Astrocyte of the cerebellum (primary cell): ENCODE results near the gene ARHGEF40.

Experiments
- DNase-seq: peaks from one replicate; pipeline ENCODE4 v3.0.0-alpha.2; 2011; ENCODE audit warnings: low read depth
- H3K4me3 ChIP-seq: 2 replicates; pipeline ENCODE4 v1.5.1; 2011; ENCODE audit warnings: mild to moderate bottlenecking, low read depth, low read length, moderate library complexity
- CTCF ChIP-seq: IDR thresholded peaks from 2 replicates; pipeline ENCODE4 v1.5.1; 2012; ENCODE audit warnings: low read length, low read depth, moderate library complexity, mild to moderate bottlenecking; ENCODE audit errors: missing control alignments
- in situ Hi-C: cut with HindIII; loops from 2 replicates; pipeline ENCODE4 v1.10.0; 2017; ENCODE audit warnings: low sequenced_read_pairs

Gene ARHGEF40

GRCh38 chr14:21054768-21055145, 15.3 kb upstream of the ARHGEF40 start:
- in situ Hi-C loops = no loop called here
- no peak overlapping the region for H3K4me3 ChIP-seq
- no peak for TF ChIP-seq CTCF
- DNase-seq = no peak

GRCh38 chr14:21055432-21056117, 14.5 kb upstream of the ARHGEF40 start:
- TF ChIP-seq CTCF = no peak
- in situ Hi-C loops = no loop called here
- DNase-seq = no peak
- no peak overlapping the region for H3K4me3 ChIP-seq

GRCh38 chr14:21056520-21057163, 13.5 kb upstream of the ARHGEF40 start:
- in situ Hi-C loops = no loop called here

GRCh38 chr14:21057803-21058675, 12.1 kb upstream of the ARHGEF40 start, which contains the start of gene RNASE8:
Gene RNASE8 (plus strand): TSS chr14:21057822. CDS start chr14:21057893, 71 bp downstream.
- DNase-seq = no peak
- H3K4me3 ChIP-seq = no peak within 1 kb of the TSS
- in situ Hi-C loops = no loop called here
- no peak for TF ChIP-seq CTCF

More at GRCh38 chr14:21056520-21057163, 13.5 kb upstream of the ARHGEF40 start:
- TF ChIP-seq CTCF = no peak
- DNase-seq = no peak
- no peak overlapping the region for H3K4me3 ChIP-seq

- TF ChIP-seq CTCF = no peak
- H3K4me3 ChIP-seq = no peak overlapping the region
- DNase-seq = no peak
- in situ Hi-C loops = no loop called here
Measured at GRCh38 chr14:21058903-21059302, 11.2 kb upstream of the ARHGEF40 start.

- TF ChIP-seq CTCF = no peak
- no peak overlapping the region for H3K4me3 ChIP-seq
- in situ Hi-C loops = loop anchor here (5.0 kb wide), 1 partner anchor 47 kb away; no protein-coding TSS in a partner anchor
- no peak for DNase-seq
Measured at GRCh38 chr14:21059842-21060613, 10.1 kb upstream of the ARHGEF40 start.
